ENCODE results near the gene RNF115. TPM values are rescaled to one million over a fixed set of nuclear protein-coding genes. Genes with fewer than 3 reads are reported as not detected.

Gene RNF115
- total and polyA plus RNA-seq, 11 donors = 20.5 to 76.5 (median 51.2) TPM

GRCh38 chr1:145696630-145696960, 127.3 kb downstream of the RNF115 start:
- Histone ChIP-seq H3K36me3 (no peaks in the 10 kb centered on the region), H3K4me1 (no peaks in the 10 kb centered on the region), H3K9me3 (no peaks in the 10 kb centered on the region), H3K27ac (no peak overlapping the region), H3K27me3 (no peaks in the 10 kb centered on the region), H3K4me3 (no peak overlapping the region)
- intact Hi-C loops (cut with DNase I) = no loop called here
- DNase-seq = no peak
- TF ChIP-seq POLR2A (IDR thresholded peaks at IDR 0.05) = no peak
- TF ChIP-seq CTCF (IDR thresholded peaks at IDR 0.05) = no peak
- ATAC-seq = no peak
- WGBS, 4 donors = 89 to 95% (median 93%) methylated on average over 3 of the region's 3 CpGs

GRCh38 chr1:145695821-145696629, 127.9 kb downstream of the RNF115 start:
- no peaks in the 10 kb centered on the region for H3K36me3 ChIP-seq
- H3K4me1 ChIP-seq = peaks cover 0 to 2% (median 0%) of the 10 kb centered on the region in 12 donors
- ATAC-seq = no peak
- TF ChIP-seq CTCF (IDR thresholded peaks at IDR 0.05) = no peak
- no peak for TF ChIP-seq POLR2A (IDR thresholded peaks at IDR 0.05)
- H3K27me3 ChIP-seq = no peaks in the 10 kb centered on the region
- intact Hi-C loops (cut with DNase I) = no loop called here
- no peak for DNase-seq
- no peak overlapping the region for H3K27ac ChIP-seq
- 56 to 66% (median 60%) methylated on average over 5 of the region's 5 CpGs for WGBS, 4 donors
- no peaks in the 10 kb centered on the region for H3K9me3 ChIP-seq
- H3K4me3 ChIP-seq = no peak overlapping the region

GRCh38 chr1:145692785-145693443, 131.0 kb downstream of the RNF115 start:
- DNase-seq (no peak), ATAC-seq (no peak)
- 92 to 97% (median 94%) methylated on average over 11 of the region's 11 CpGs for WGBS, 4 donors
- Histone ChIP-seq H3K4me1 (peaks cover 0 to 24% (median 0%) of the 10 kb centered on the region in 12 donors), H3K27ac (no peak overlapping the region), H3K36me3 (no peaks in the 10 kb centered on the region), H3K4me3 (no peak overlapping the region), H3K9me3 (no peaks in the 10 kb centered on the region), H3K27me3 (no peaks in the 10 kb centered on the region)
- intact Hi-C loops (cut with DNase I) = no loop called here
- TF ChIP-seq POLR2A (IDR thresholded peaks at IDR 0.05) = no peak
- TF ChIP-seq CTCF (IDR thresholded peaks at IDR 0.05) = no peak
